T-cell (primary cell): ENCODE results near the gene FAM171A2. TPM values are rescaled to one million over a fixed set of nuclear protein-coding genes. Genes with fewer than 3 reads are reported as not detected.

ENCODE experiments used
- ATAC-seq, 4 experiments: fragments of 200-7000 bp in 3 of 4; fragments of 150-1000 bp in 1 of 4; cut with Tn5 transposase; replicated peaks in 1 of 4; 1 replicate in 3 of 4; 2 replicates in 1 of 4; pipeline ENCODE4 v1.10.0; 2021; ENCODE audit warnings: moderate library complexity in 3 of 4, mild to moderate bottlenecking in 2 of 4, moderate number of reproducible peaks in 1 of 4
- CTCF ChIA-PET, 2 donors: fragments of 300-600 bp; sonication (Branson Sonifier 250); formaldehyde crosslinking; loops; one replicate each; lab custom pipeline; 2022; ENCODE audit warnings: antibody characterized with exemption in 2 of 2; lab: Charles Lee
- POLR2A ChIA-PET, 2 donors: fragments of 300-600 bp; sonication (Branson Sonifier 250); formaldehyde crosslinking; loops; one replicate each; lab custom pipeline; 2022; ENCODE audit warnings: antibody characterized with exemption in 2 of 2; lab: Charles Lee
- DNase-seq, 35 experiments: peaks; one replicate each; pipeline versions ENCODE4 v3.0.0 to v3.0.0-alpha.2; 2013 to 2023
- H3K27ac ChIP-seq: one replicate; pipeline ENCODE4 v1.5.1; 2013; ENCODE audit warnings: low read length
- H3K27me3 ChIP-seq, 2 experiments: replicated peaks in 1 of 2; 1 replicate in 1 of 2; 2 replicates in 1 of 2; pipeline versions ENCODE4 v1.6.1 to v1.7.0; 2013; ENCODE audit warnings: low read length in 1 of 2, mixed read lengths in 1 of 2; ENCODE audit not compliant: control insufficient read depth in 2 of 2, insufficient read depth in 2 of 2; ENCODE audit errors: extremely low read depth in 1 of 2
- H3K36me3 ChIP-seq, 2 donors: 1 replicate in 1 of 2; 2 replicates in 1 of 2; pipeline versions ENCODE4 v1.6.1 to v1.7.0; 2013; ENCODE audit warnings: low read length in 1 of 2; ENCODE audit not compliant: control insufficient read depth in 2 of 2, insufficient read depth in 1 of 2; ENCODE audit errors: extremely low read depth in 1 of 2
- H3K4me1 ChIP-seq, 2 experiments: 1 replicate in 1 of 2; 2 replicates in 1 of 2; pipeline versions ENCODE4 v1.6.1 to v1.7.0; 2013; ENCODE audit warnings: low read length in 2 of 2, mixed read lengths in 1 of 2; ENCODE audit not compliant: insufficient read depth in 2 of 2, control insufficient read depth in 1 of 2; ENCODE audit errors: extremely low read depth in 1 of 2
- H3K4me3 ChIP-seq, 2 donors: 1 replicate in 1 of 2; 2 replicates in 1 of 2; pipeline versions ENCODE4 v1.5.1 to v1.7.0; 2013; ENCODE audit warnings: mild to moderate bottlenecking in 2 of 2, low read length in 1 of 2, moderate library complexity in 1 of 2; ENCODE audit not compliant: control insufficient read depth in 1 of 2; ENCODE audit errors: extremely low read depth in 1 of 2
- H3K9me3 ChIP-seq: 2 replicates; pipeline ENCODE4 v1.7.0; 2013
- H3K27ac Mint-ChIP-seq, 2 donors: one replicate each; pipeline ENCODE4 v1.8.0; 2020 to 2021; ENCODE audit warnings: mild to moderate bottlenecking in 2 of 2, mixed read lengths in 2 of 2
- H3K27me3 Mint-ChIP-seq, 2 donors: one replicate each; pipeline ENCODE4 v1.8.0; 2021 to 2022; ENCODE audit warnings: mixed read lengths in 2 of 2
- H3K36me3 Mint-ChIP-seq: one replicate; pipeline ENCODE4 v1.8.0; 2021; ENCODE audit warnings: mixed read lengths
- H3K4me1 Mint-ChIP-seq, 3 donors: one replicate each; pipeline ENCODE4 v1.8.0; 2020 to 2022; ENCODE audit warnings: mixed read lengths in 3 of 3, mild to moderate bottlenecking in 1 of 3
- H3K4me3 Mint-ChIP-seq, 3 donors: one replicate each; pipeline ENCODE4 v1.8.0; 2020 to 2022; ENCODE audit warnings: mild to moderate bottlenecking in 3 of 3, mixed read lengths in 3 of 3, moderate library complexity in 3 of 3
- H3K9me3 Mint-ChIP-seq, 3 donors: one replicate each; pipeline ENCODE4 v1.8.0; 2020 to 2022; ENCODE audit warnings: mixed read lengths in 3 of 3
- whole genome bisulfite sequencing: methylation state at CpG from one replicate; pipeline ENCODE4 v1.1.5; 2013; ENCODE audit warnings: missing lambda C conversion rate; ENCODE audit not compliant: insufficient coverage; 5-methylcytosine and 5-hydroxymethylcytosine counted together
- total RNA-seq, 35 experiments: library from RNA in 6 of 35; stranded (reverse) in 6 of 35; fragments of 120-200 nt in 1 of 35; gene quantifications; one replicate each; pipeline versions ENCODE4 v1.2.1 to v1.2.4 and lab custom pipeline; 2013 to 2026

Gene FAM171A2
- total RNA-seq, 5 donors from 2014 or later (not counting 1 experiment from before 2014, with no cell fraction given): 0.18 to 1.5 (median 0.89) TPM

- peak; percentile 53 to 61 (median 56) for ATAC-seq
- H3K9me3 ChIP-seq: no peaks in the 10 kb centered on the region
- no peak overlapping the region for H3K27ac Mint-ChIP-seq
These were observed 8.8 kb downstream of the FAM171A2 start for GRCh38 chr17:44354582-44355561.

DNA sequence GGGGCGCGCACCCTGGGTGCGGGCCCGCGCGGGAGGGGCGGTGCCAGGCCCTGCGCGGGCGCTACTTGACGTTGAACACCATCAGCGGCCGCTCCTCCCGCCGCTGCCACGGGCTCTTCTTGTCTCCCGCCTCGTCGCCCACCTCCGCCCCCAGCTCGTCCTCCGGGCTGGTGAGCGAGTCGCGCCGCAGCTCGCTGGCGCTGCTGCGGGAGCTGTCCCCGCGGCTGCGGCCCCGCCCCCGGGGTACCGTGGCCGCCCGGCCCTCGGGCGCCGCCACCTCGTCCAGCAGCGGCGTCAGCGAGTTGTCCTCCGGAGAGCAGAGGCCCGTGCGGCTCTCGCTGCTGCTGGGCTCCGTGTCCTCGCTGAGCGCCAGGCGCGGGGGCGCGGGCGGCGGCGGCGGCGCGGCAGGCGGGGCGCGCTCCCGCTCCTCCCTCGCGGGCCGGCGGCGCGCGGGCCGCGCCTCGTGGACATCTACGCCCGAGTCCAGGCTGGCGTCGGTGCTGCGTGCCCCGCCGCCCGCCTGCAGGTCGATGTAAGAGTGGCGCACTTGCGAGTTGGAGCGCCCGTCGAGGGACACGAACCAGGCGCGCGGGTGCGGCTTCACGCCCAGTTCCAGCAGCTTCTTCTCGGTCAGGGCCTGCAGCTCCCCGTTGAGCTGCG, 9.9 kb downstream of the FAM171A2 start:
- H3K27ac ChIP-seq: no peak overlapping the region
- Mint-ChIP-seq H3K4me1 (peaks cover 5 to 12% (median 7%) of the 10 kb centered on the region in 3 donors), H3K4me3 (peak overlapping the region; percentile 52 to 58 (median 54)), H3K27me3 (no peaks in the 10 kb centered on the region), H3K9me3 (no peaks in the 10 kb centered on the region), H3K36me3 (peaks cover 3% of the 10 kb centered on the region), H3K27ac (no peak overlapping the region)
- ATAC-seq (peak; percentile 32 to 37 (median 36)), DNase-seq (peak in 9 of 35 experiments; percentile 9 to 35 (median 23))
- no peaks in the 10 kb centered on the region for H3K9me3 ChIP-seq
- H3K4me1 ChIP-seq: peaks cover 0 to 15% of the 10 kb centered on the region in 2 experiments
- POLR2A ChIA-PET: no interaction called here
- peaks cover 0 to 9% of the 10 kb centered on the region in 2 donors for H3K36me3 ChIP-seq
- CTCF ChIA-PET: interaction anchor here (0.5 to 1.7 kb wide), 4 partner anchors 27 to 137 kb away, joined by 3 to 5 read pairs (median 3); no protein-coding TSS in a partner anchor
- 15% methylated on average over 98 of the region's 98 CpGs for WGBS
- H3K4me3 ChIP-seq: peak overlapping the region; percentile 36 to 66
- H3K27me3 ChIP-seq: peaks cover 0 to 20% of the 10 kb centered on the region in 2 experiments

More at GRCh38 chr17:44354582-44355561, 8.8 kb downstream of the FAM171A2 start:
- H3K4me1 ChIP-seq: peaks cover 0 to 15% of the 10 kb centered on the region in 2 experiments
- Mint-ChIP-seq H3K9me3 (no peaks in the 10 kb centered on the region), H3K36me3 (peaks cover 3% of the 10 kb centered on the region), H3K4me1 (peaks cover 9 to 17% (median 12%) of the 10 kb centered on the region in 3 donors), H3K4me3 (peak overlapping the region; percentile 52 to 72 (median 72)), H3K27me3 (peaks cover 0 to 4% of the 10 kb centered on the region in 2 donors)
- POLR2A ChIA-PET: interaction anchor here in 1 of 2 donors (0.6 kb wide), 1 partner anchor 9 kb away, joined by 3 read pairs; the partner anchor contains the start of gene FAM171A2
- peak in 29 of 35 experiments; percentile 15 to 74 (median 46) for DNase-seq
- H3K4me3 ChIP-seq: peak overlapping the region in 1 of 2 donors; percentile 66
- H3K36me3 ChIP-seq: peaks cover 0 to 9% of the 10 kb centered on the region in 2 donors
- H3K27me3 ChIP-seq: peaks cover 0 to 21% of the 10 kb centered on the region in 2 experiments
- WGBS: 43% methylated on average over 57 of the region's 77 CpGs
- H3K27ac ChIP-seq: no peak overlapping the region
- CTCF ChIA-PET: interaction anchor here in 1 of 2 donors (0.5 to 1.7 kb wide), 2 partner anchors 28 to 137 kb away, joined by 3 to 5 read pairs; no protein-coding TSS in a partner anchor

GRCh38 chr17:44352828-44353671, 10.6 kb downstream of the FAM171A2 start:
- H3K27ac Mint-ChIP-seq: no peak overlapping the region
- Histone ChIP-seq H3K27ac (no peak overlapping the region), H3K4me3 (no peak overlapping the region), H3K4me1 (peaks cover 0 to 15% of the 10 kb centered on the region in 2 experiments), H3K36me3 (peaks cover 0 to 9% of the 10 kb centered on the region in 2 donors), H3K9me3 (no peaks in the 10 kb centered on the region), H3K27me3 (peaks cover 0 to 20% of the 10 kb centered on the region in 2 experiments)
- CTCF ChIA-PET: interaction anchor here (0.5 to 0.8 kb wide), 3 partner anchors 11 to 153 kb away, joined by 3 to 6 read pairs (median 3); no protein-coding TSS in a partner anchor
- WGBS: 48% methylated on average over 18 of the region's 22 CpGs
- no peaks in the 10 kb centered on the region for H3K9me3 Mint-ChIP-seq
- H3K27me3 Mint-ChIP-seq: no peaks in the 10 kb centered on the region
- peaks cover 4 to 15% (median 5%) of the 10 kb centered on the region in 3 donors for H3K4me1 Mint-ChIP-seq
- peaks cover 3% of the 10 kb centered on the region for H3K36me3 Mint-ChIP-seq
- no peak for ATAC-seq
- DNase-seq: no peak
- peak overlapping the region; percentile 64 to 70 (median 65) for H3K4me3 Mint-ChIP-seq
- POLR2A ChIA-PET: no interaction called here

GRCh38 chr17:44351961-44352827, 11.5 kb downstream of the FAM171A2 start:
- H3K27ac Mint-ChIP-seq: no peak overlapping the region
- Histone ChIP-seq H3K4me1 (peaks cover 0 to 15% of the 10 kb centered on the region in 2 experiments), H3K27ac (no peak overlapping the region), H3K4me3 (no peak overlapping the region), H3K9me3 (no peaks in the 10 kb centered on the region), H3K27me3 (peaks cover 0 to 20% of the 10 kb centered on the region in 2 experiments), H3K36me3 (peaks cover 0 to 9% of the 10 kb centered on the region in 2 donors)
- H3K4me1 Mint-ChIP-seq: peaks cover 4 to 16% (median 5%) of the 10 kb centered on the region in 3 donors
- CTCF ChIA-PET: interaction anchor here in 1 of 2 donors (0.8 kb wide), 1 partner anchor 12 kb away, joined by 6 read pairs; no protein-coding TSS in a partner anchor
- no peak for DNase-seq
- no peak for ATAC-seq
- no peaks in the 10 kb centered on the region for H3K9me3 Mint-ChIP-seq
- WGBS: 90% methylated on average over 32 of the region's 36 CpGs
- no peaks in the 10 kb centered on the region for H3K27me3 Mint-ChIP-seq
- POLR2A ChIA-PET: no interaction called here
- peak overlapping the region; percentile 64 to 70 (median 65) for H3K4me3 Mint-ChIP-seq
- peaks cover 3% of the 10 kb centered on the region for H3K36me3 Mint-ChIP-seq

GRCh38 chr17:44351464-44351863, 12.2 kb downstream of the FAM171A2 start:
- Histone ChIP-seq H3K27ac (no peak overlapping the region), H3K36me3 (peaks cover 0 to 9% of the 10 kb centered on the region in 2 donors), H3K27me3 (peaks cover 0 to 20% of the 10 kb centered on the region in 2 experiments), H3K4me1 (peaks cover 0 to 15% of the 10 kb centered on the region in 2 experiments), H3K9me3 (no peaks in the 10 kb centered on the region), H3K4me3 (no peak overlapping the region)
- ATAC-seq (no peak), DNase-seq (no peak)
- Mint-ChIP-seq H3K27me3 (no peaks in the 10 kb centered on the region), H3K36me3 (peaks cover 3% of the 10 kb centered on the region), H3K9me3 (no peaks in the 10 kb centered on the region), H3K4me1 (peaks cover 5 to 17% (median 6%) of the 10 kb centered on the region in 3 donors), H3K27ac (no peak overlapping the region), H3K4me3 (no peak overlapping the region)
- POLR2A ChIA-PET: no interaction called here
- CTCF ChIA-PET: no interaction called here
- WGBS: 95% methylated on average over 3 of the region's 8 CpGs
